Fibroblast of skin of scalp (primary cell): ENCODE results near the gene KRTAP4-16.
A peak's percentile ranks its signal among the peaks of the same experiment; 100 is the strongest.
"Not testable (repeated sequence)": the region's sequence is repeated elsewhere in the genome, so short reads cannot be mapped to it uniquely, and the experiment has no call there.

Experiments used
- DNase-seq: peaks from one replicate; pipeline ENCODE4 v3.0.0-alpha.2; 2013

KRTAP4-16 gene

GRCh38 chr17:41119696-41120690 is 18.0 kb upstream of the KRTAP4-16 start:
- peak; percentile 32 for DNase-seq

GRCh38 chr17:41118721-41119120 is 16.7 kb upstream of the KRTAP4-16 start:
- DNase-seq = peak; percentile 45

- DNase-seq = not testable (repeated sequence)
Observed at GRCh38 chr17:41117846-41118386, 15.9 kb upstream of the KRTAP4-16 start, which contains the start of gene KRTAP4-11. TSS of gene KRTAP4-11 (minus strand) at chr17:41118373. CDS start at chr17:41118315, 58 bp downstream.

- peak; percentile 50 for DNase-seq
Observed at GRCh38 chr17:41116297-41116696, 14.3 kb upstream of the KRTAP4-16 start.

- DNase-seq = no peak
Observed at GRCh38 chr17:41111151-41111885, 9.3 kb upstream of the KRTAP4-16 start.

GRCh38 chr17:41108728-41109386 is 6.8 kb upstream of the KRTAP4-16 start:
- not testable (repeated sequence) for DNase-seq

GRCh38 chr17:41107941-41108450 is 6.0 kb upstream of the KRTAP4-16 start:
- DNase-seq = peak; percentile 34

- not testable (repeated sequence) for DNase-seq
Observed at GRCh38 chr17:41105347-41105746, 3.3 kb upstream of the KRTAP4-16 start, which contains the start of gene KRTAP4-9. TSS of gene KRTAP4-9 (plus strand) at chr17:41105389. CDS start at chr17:41105389, 0 bp downstream.

- peak; percentile 84 for DNase-seq
Observed at GRCh38 chr17:41104386-41105038, 2.5 kb upstream of the KRTAP4-16 start.

- no peak for DNase-seq
Observed at GRCh38 chr17:41103896-41104295, 1.9 kb upstream of the KRTAP4-16 start.

GRCh38 chr17:41099682-41100480 is 2.1 kb downstream of the KRTAP4-16 start:
- DNase-seq = peak; percentile 91

GRCh38 chr17:41098481-41098880 is 3.5 kb downstream of the KRTAP4-16 start:
- DNase-seq = peak; percentile 70

- DNase-seq = no peak
Observed at GRCh38 chr17:41098042-41098441, 4.0 kb downstream of the KRTAP4-16 start, which contains the start of gene KRTAP4-8. TSS of gene KRTAP4-8 (minus strand) at chr17:41098142. CDS start at chr17:41098084, 58 bp downstream.

- no peak for DNase-seq
Observed at GRCh38 chr17:41096055-41096454, 6.0 kb downstream of the KRTAP4-16 start.

- DNase-seq = not testable (repeated sequence)
Observed at GRCh38 chr17:41088760-41089352, 13.2 kb downstream of the KRTAP4-16 start.

GRCh38 chr17:41084100-41084856 is 17.7 kb downstream of the KRTAP4-16 start, which contains the start of gene KRTAP4-7:
TSS of gene KRTAP4-7 (plus strand) at chr17:41084150. CDS start at chr17:41084207, 57 bp downstream.
- DNase-seq = not testable (repeated sequence)

- DNase-seq = peak; percentile 78
Observed at GRCh38 chr17:41083427-41083826, 18.6 kb downstream of the KRTAP4-16 start.

GRCh38 chr17:41082626-41083025 is 19.4 kb downstream of the KRTAP4-16 start:
- no peak for DNase-seq

GRCh38 chr17:41076788-41077187 is 25.2 kb downstream of the KRTAP4-16 start:
- DNase-seq = no peak
